ENCODE data around the gene MTIF3. TPM values are rescaled to one million over a fixed set of nuclear protein-coding genes. Genes with fewer than 3 reads are reported as not detected.

Gene MTIF3
- total RNA-seq, 1 experiment from 2014 or later, result 40.9 TPM

DNA sequence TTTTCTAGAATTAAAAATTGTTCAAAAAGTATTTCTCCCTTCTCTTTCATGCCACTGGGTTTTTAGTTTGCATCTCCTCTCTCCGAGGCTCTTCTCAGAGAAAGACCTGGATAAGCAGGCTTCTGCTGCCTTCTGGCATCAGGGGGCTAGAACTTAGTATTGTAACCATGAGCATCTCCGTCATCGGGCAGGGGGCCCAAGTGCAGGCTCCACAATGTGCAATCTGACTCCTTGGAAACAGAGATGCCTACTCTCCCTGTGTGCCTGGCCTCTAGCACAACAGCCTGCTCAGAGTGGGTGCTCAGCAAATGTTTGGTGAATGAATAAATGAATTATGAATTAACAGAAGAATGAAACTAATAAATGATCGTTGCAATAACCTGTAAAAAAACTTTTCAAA, 45.6 kb upstream of the MTIF3 start:
- DNase-seq (ENCODE audit: unreplicated experiment), result no peak
- H3K27me3 Mint-ChIP-seq (ENCODE audit: insufficient read depth, unreplicated experiment), result no peaks in the 10 kb centered on the region
- no TSS peak for BruUV-seq (replicated peaks)
- H3K27ac Mint-ChIP-seq (ENCODE audit: low read depth, unreplicated experiment), result no peak overlapping the region
- TF ChIP-seq, protein P1, sequence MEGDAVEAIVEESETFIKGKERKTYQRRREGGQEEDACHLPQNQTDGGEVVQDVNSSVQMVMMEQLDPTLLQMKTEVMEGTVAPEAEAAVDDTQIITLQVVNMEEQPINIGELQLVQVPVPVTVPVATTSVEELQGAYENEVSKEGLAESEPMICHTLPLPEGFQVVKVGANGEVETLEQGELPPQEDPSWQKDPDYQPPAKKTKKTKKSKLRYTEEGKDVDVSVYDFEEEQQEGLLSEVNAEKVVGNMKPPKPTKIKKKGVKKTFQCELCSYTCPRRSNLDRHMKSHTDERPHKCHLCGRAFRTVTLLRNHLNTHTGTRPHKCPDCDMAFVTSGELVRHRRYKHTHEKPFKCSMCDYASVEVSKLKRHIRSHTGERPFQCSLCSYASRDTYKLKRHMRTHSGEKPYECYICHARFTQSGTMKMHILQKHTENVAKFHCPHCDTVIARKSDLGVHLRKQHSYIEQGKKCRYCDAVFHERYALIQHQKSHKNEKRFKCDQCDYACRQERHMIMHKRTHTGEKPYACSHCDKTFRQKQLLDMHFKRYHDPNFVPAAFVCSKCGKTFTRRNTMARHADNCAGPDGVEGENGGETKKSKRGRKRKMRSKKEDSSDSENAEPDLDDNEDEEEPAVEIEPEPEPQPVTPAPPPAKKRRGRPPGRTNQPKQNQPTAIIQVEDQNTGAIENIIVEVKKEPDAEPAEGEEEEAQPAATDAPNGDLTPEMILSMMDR (IDR thresholded peaks at IDR 0.05; ENCODE audit: unreplicated experiment), result no peak
- no peaks in the 10 kb centered on the region for H3K36me3 Mint-ChIP-seq (ENCODE audit: insufficient read depth, unreplicated experiment)
- H3K4me3 Mint-ChIP-seq (ENCODE audit: unreplicated experiment), result no peak overlapping the region
- POLR2A ChIA-PET, result interaction anchor here (0.6 to 1.1 kb wide), 5 partner anchors 46 to 578 kb away, joined by 3 read pairs; partner anchors contain the start of gene MTIF3
- intact Hi-C loops (cut with micrococcal nuclease), result no loop called here
- H3K9me3 Mint-ChIP-seq (ENCODE audit: unreplicated experiment), result no peaks in the 10 kb centered on the region
- CTCF ChIA-PET, result interaction anchor here (0.6 kb wide), 2 partner anchors 170 to 801 kb away, joined by 3 to 4 read pairs; no protein-coding TSS in a partner anchor
- H3K4me1 Mint-ChIP-seq (ENCODE audit: insufficient read depth, unreplicated experiment), result peaks cover 8% of the 10 kb centered on the region

GRCh38 chr13:27495551-27495950, 45.2 kb upstream of the MTIF3 start:
- ChIA-PET CTCF (interaction anchor here (0.6 kb wide), 2 partner anchors 170 to 801 kb away, joined by 3 to 4 read pairs; no protein-coding TSS in a partner anchor), POLR2A (interaction anchor here (0.6 to 1.1 kb wide), 4 partner anchors 46 to 512 kb away, joined by 3 read pairs; partner anchors contain the start of gene MTIF3)
- peak; percentile 9 for DNase-seq (ENCODE audit: unreplicated experiment)
- no peaks in the 10 kb centered on the region for H3K36me3 Mint-ChIP-seq (ENCODE audit: insufficient read depth, unreplicated experiment)
- BruUV-seq (replicated peaks), result no TSS peak
- no peak overlapping the region for H3K4me3 Mint-ChIP-seq (ENCODE audit: unreplicated experiment)
- intact Hi-C loops (cut with micrococcal nuclease), result no loop called here
- TF ChIP-seq, protein P1 (IDR thresholded peaks at IDR 0.05; ENCODE audit: unreplicated experiment), result no peak
- peaks cover 8% of the 10 kb centered on the region for H3K4me1 Mint-ChIP-seq (ENCODE audit: insufficient read depth, unreplicated experiment)
- no peaks in the 10 kb centered on the region for H3K27me3 Mint-ChIP-seq (ENCODE audit: insufficient read depth, unreplicated experiment)
- H3K9me3 Mint-ChIP-seq (ENCODE audit: unreplicated experiment), result no peaks in the 10 kb centered on the region
- H3K27ac Mint-ChIP-seq (ENCODE audit: low read depth, unreplicated experiment), result no peak overlapping the region

GRCh38 chr13:27493981-27494380, 43.6 kb upstream of the MTIF3 start:
- intact Hi-C loops (cut with micrococcal nuclease), result no loop called here
- H3K27ac Mint-ChIP-seq (ENCODE audit: low read depth, unreplicated experiment), result no peak overlapping the region
- no TSS peak for BruUV-seq (replicated peaks)

GRCh38 chr13:27489456-27489855, 39.1 kb upstream of the MTIF3 start:
- no peak overlapping the region for H3K4me3 Mint-ChIP-seq (ENCODE audit: unreplicated experiment)
- H3K36me3 Mint-ChIP-seq (ENCODE audit: insufficient read depth, unreplicated experiment), result no peaks in the 10 kb centered on the region
- no peak for DNase-seq (ENCODE audit: unreplicated experiment)
- intact Hi-C loops (cut with micrococcal nuclease), result no loop called here
- no peak overlapping the region for H3K27ac Mint-ChIP-seq (ENCODE audit: low read depth, unreplicated experiment)
- ChIA-PET POLR2A (no interaction called here), CTCF (no interaction called here)
- no peaks in the 10 kb centered on the region for H3K9me3 Mint-ChIP-seq (ENCODE audit: unreplicated experiment)
- H3K4me1 Mint-ChIP-seq (ENCODE audit: insufficient read depth, unreplicated experiment), result no peaks in the 10 kb centered on the region
- TF ChIP-seq, protein P1 (IDR thresholded peaks at IDR 0.05; ENCODE audit: unreplicated experiment), result no peak
- H3K27me3 Mint-ChIP-seq (ENCODE audit: insufficient read depth, unreplicated experiment), result no peaks in the 10 kb centered on the region
- no TSS peak for BruUV-seq (replicated peaks)

More at GRCh38 chr13:27493981-27494380, 43.6 kb upstream of the MTIF3 start:
- peaks cover 8% of the 10 kb centered on the region for H3K4me1 Mint-ChIP-seq (ENCODE audit: insufficient read depth, unreplicated experiment)
- ChIA-PET CTCF (interaction anchor here (0.5 to 1.0 kb wide), 2 partner anchors 332 to 1012 kb away, joined by 3 read pairs; no protein-coding TSS in a partner anchor), POLR2A (no interaction called here)
- TF ChIP-seq, protein P1 (IDR thresholded peaks at IDR 0.05; ENCODE audit: unreplicated experiment), result no peak
- DNase-seq (ENCODE audit: unreplicated experiment), result no peak
- no peaks in the 10 kb centered on the region for H3K9me3 Mint-ChIP-seq (ENCODE audit: unreplicated experiment)
- H3K4me3 Mint-ChIP-seq (ENCODE audit: unreplicated experiment), result no peak overlapping the region
- H3K27me3 Mint-ChIP-seq (ENCODE audit: insufficient read depth, unreplicated experiment), result no peaks in the 10 kb centered on the region
- no peaks in the 10 kb centered on the region for H3K36me3 Mint-ChIP-seq (ENCODE audit: insufficient read depth, unreplicated experiment)

Data from MCF 10A (cell line).